Measurements from ENCODE around the gene TMEM94. TPM values are rescaled to one million over a fixed set of nuclear protein-coding genes. Genes with fewer than 3 reads are reported as not detected.

The TMEM94 gene
- total and polyA plus RNA-seq, 2 of the 13 experiments (the other 11 are each of a cell fraction or from before 2014, with no cell fraction given), result 32.6 to 134 TPM

- TF ChIP-seq FOXP1 (IDR thresholded peaks at IDR 0.05) (no peak), FOXP1 (CRISPR knock-in tag; IDR thresholded peaks at IDR 0.05) (no peak), KLF12 (CRISPR knock-in tag; IDR thresholded peaks at IDR 0.05; ENCODE audit: borderline replicate concordance) (no peak), PITX1 (CRISPR knock-in tag; IDR thresholded peaks at IDR 0.05) (no peak), ZSCAN9 (CRISPR knock-in tag; IDR thresholded peaks at IDR 0.05; ENCODE audit: borderline replicate concordance) (no peak), YY1 (IDR thresholded peaks at IDR 0.05; ENCODE audit: insufficient read depth, insufficient replicate concordance, low read depth, low read length) (no peak), FOXO1 (CRISPR knock-in tag; IDR thresholded peaks at IDR 0.05) (0 out of 2 replicates have a peak, but pooled peaks have one; percentile 9), REST (IDR thresholded peaks at IDR 0.05; ENCODE audit: borderline replicate concordance in 1 of 2, low read depth in 1 of 2, low read length in 2 of 2) (no peak), ZNF251 (CRISPR knock-in tag; IDR thresholded peaks at IDR 0.05) (no peak), ZSCAN25 (CRISPR knock-in tag; IDR thresholded peaks at IDR 0.05) (no peak), ZNF292 (CRISPR knock-in tag; IDR thresholded peaks at IDR 0.05; ENCODE audit: borderline replicate concordance, low read depth) (no peak), NPAS2 (CRISPR knock-in tag; IDR thresholded peaks at IDR 0.05; ENCODE audit: borderline replicate concordance) (no peak), NFATC3 (CRISPR knock-in tag; IDR thresholded peaks at IDR 0.05) (no peak), AHR (CRISPR knock-in tag; IDR thresholded peaks at IDR 0.05) (no peak), ZNF773 (CRISPR knock-in tag; IDR thresholded peaks at IDR 0.05; ENCODE audit: borderline replicate concordance) (no peak), MLXIP (CRISPR knock-in tag; IDR thresholded peaks at IDR 0.05; ENCODE audit: borderline replicate concordance) (no peak), PBX2 (CRISPR knock-in tag; IDR thresholded peaks at IDR 0.05) (no peak), CREB3 (CRISPR knock-in tag; IDR thresholded peaks at IDR 0.05) (no peak), TBX3 (IDR thresholded peaks at IDR 0.05; ENCODE audit: borderline replicate concordance) (no peak), ETV6 (CRISPR knock-in tag; conservative IDR thresholded peaks at IDR 0.05) (no peak), CBFB (CRISPR knock-in tag; IDR thresholded peaks at IDR 0.05) (no peak), ZNF275 (CRISPR knock-in tag; IDR thresholded peaks at IDR 0.05; ENCODE audit: borderline replicate concordance) (no peak)
Measured at GRCh38 chr17:75514919-75515495, 58.6 kb downstream of the TMEM94 start (continued).

Measured in HepG2 (cell line).